ENCODE data around the gene GPR87. TPM values are rescaled to one million over a fixed set of nuclear protein-coding genes. Genes with fewer than 3 reads are reported as not detected.

Gene GPR87
- total RNA-seq, 1 experiment from 2014 or later, result 3.8 TPM

- Histone ChIP-seq H3K4me3 (replicated peaks in 1 of 2; ENCODE audit: low read depth in 1 of 2, low read length in 2 of 2) (no peak overlapping the region), H2AFZ (ENCODE audit: low read depth, low read length, poor library complexity, severe bottlenecking) (no peak overlapping the region), H3K79me2 (ENCODE audit: insufficient read depth, low read length) (no peaks in the 10 kb centered on the region), H3K9me3 (ENCODE audit: control insufficient read depth in 1 of 2, insufficient read depth in 1 of 2, low read depth in 1 of 2, low read length in 2 of 2) (no peaks in the 10 kb centered on the region), H3K9me2 (ENCODE audit: insufficient read depth) (no peaks in the 10 kb centered on the region), H3K4me2 (ENCODE audit: low read length) (no peak overlapping the region), H4K20me1 (ENCODE audit: insufficient read depth) (no peaks in the 10 kb centered on the region), H3K27ac (ENCODE audit: low read depth, low read length) (no peak overlapping the region), H3K27me3 (ENCODE audit: insufficient read depth, low read length) (no peaks in the 10 kb centered on the region), H3K36me3 (ENCODE audit: control insufficient read depth in 1 of 2, insufficient read depth in 2 of 2, low read length in 2 of 2) (no peaks in the 10 kb centered on the region), H3K4me1 (ENCODE audit: control insufficient read depth in 1 of 2, insufficient read depth in 2 of 2, low read length in 2 of 2) (no peaks in the 10 kb centered on the region), H3K9ac (ENCODE audit: low read length) (no peak overlapping the region)
- no TSS peak for BruUV-seq (replicated peaks)
- RAD21 ChIA-PET (ENCODE audit: low non-redundant PET in 1 of 2, low total read pairs in 2 of 2, uncharacterized antibody in 2 of 2, unreplicated experiment in 2 of 2), result no interaction called here
- no peak for DNase-seq (ENCODE audit: low read depth, low spot score)
- TF ChIP-seq EZH2phosphoT487 (IDR thresholded peaks at IDR 0.05; ENCODE audit: borderline replicate concordance) (no peak), RAD21 (IDR thresholded peaks at IDR 0.05; ENCODE audit: low read depth) (no peak), YY1 (IDR thresholded peaks at IDR 0.05; ENCODE audit: extremely low read depth, insufficient replicate concordance, low read depth, low read length) (no peak), EGR1 (IDR thresholded peaks at IDR 0.05; ENCODE audit: low read depth) (no peak), CEBPB (IDR thresholded peaks at IDR 0.05; ENCODE audit: low read depth) (no peak), ZNF274 (IDR thresholded peaks at IDR 0.05; ENCODE audit: low read depth, low read length) (no peak), ZBTB33 (IDR thresholded peaks at IDR 0.05; ENCODE audit: extremely low read depth, insufficient replicate concordance, low read length) (no peak), ELF1 (IDR thresholded peaks at IDR 0.05; ENCODE audit: borderline replicate concordance, low read depth) (no peak), ATF3 (IDR thresholded peaks at IDR 0.05) (no peak), SRF (IDR thresholded peaks at IDR 0.05; ENCODE audit: low read depth) (no peak), JUND (IDR thresholded peaks at IDR 0.05) (no peak), POLR2A (IDR thresholded peaks at IDR 0.05; ENCODE audit: borderline replicate concordance, extremely low read depth, insufficient read depth, insufficient read length) (no peak), FOSL1 (IDR thresholded peaks at IDR 0.05; ENCODE audit: low read depth) (no peak), ZFX (IDR thresholded peaks at IDR 0.05) (no peak), REST (IDR thresholded peaks at IDR 0.05; ENCODE audit: low read depth) (no peak)
- POLR2A ChIA-PET, result no interaction called here
- no peak for ATAC-seq
- intact Hi-C loops (cut with micrococcal nuclease), result no loop called here
- CTCF ChIA-PET, result interaction anchor here (0.7 kb wide), 1 partner anchor 109 kb away, joined by 3 read pairs; no protein-coding TSS in a partner anchor
These were observed 40.0 kb downstream of the GPR87 start for GRCh38 chr3:151276687-151277042.
